GM18498 (cell line): ENCODE data around the gene MYO5B.

Experiments used
- ATAC-seq: cut with Tn5 transposase; IDR thresholded peaks from one replicate; pipeline ENCODE4 v1.9.1; 2021; ENCODE audit warnings: mild to moderate bottlenecking, moderate library complexity; ENCODE audit not compliant: unreplicated experiment

MYO5B gene

GRCh38 chr18:50027996-50028395 lies 167.0 kb downstream of the MYO5B start:
- ATAC-seq = no peak

GRCh38 chr18:50024466-50024865 lies 170.5 kb downstream of the MYO5B start:
- ATAC-seq = no peak

- no peak for ATAC-seq
Measured at GRCh38 chr18:50022985-50023384, 172.0 kb downstream of the MYO5B start.

- ATAC-seq = no peak
Measured at GRCh38 chr18:50014606-50015005, 180.3 kb downstream of the MYO5B start.

DNA sequence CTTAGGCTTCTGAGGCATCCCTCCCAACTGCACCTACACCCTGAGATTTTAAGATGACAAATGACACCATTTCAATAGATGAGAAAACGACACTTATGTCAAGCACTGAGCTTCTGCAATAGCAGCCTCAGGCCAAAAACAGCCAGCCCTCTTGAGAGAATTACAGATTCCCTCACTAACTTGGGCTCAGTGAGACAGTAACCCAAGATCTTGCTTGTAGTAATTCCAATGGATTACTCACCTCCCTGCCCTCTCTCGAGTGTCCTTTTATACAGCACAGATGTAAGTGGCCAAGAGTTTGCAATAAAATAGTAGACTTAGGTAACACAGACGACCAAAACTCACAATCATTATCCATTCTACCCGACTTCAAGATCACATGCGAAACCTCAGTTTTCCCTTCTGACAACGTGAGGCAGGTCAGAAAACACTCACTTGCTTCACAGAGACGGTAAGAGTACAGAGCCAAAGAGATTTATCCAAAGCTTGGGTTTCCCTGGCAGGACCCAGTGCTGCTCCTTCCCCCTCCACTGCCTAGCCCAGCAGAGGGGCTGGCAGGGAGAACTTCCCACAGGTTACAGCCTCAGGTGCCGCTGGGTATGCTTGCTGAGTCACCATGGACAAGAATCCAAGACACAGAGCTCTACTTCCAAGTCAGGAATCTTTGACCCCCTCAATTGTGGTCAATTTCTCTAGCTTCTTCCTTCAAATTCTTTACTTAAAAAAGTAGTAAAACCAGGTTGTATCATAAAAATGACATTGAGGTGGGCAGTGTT lies 181.4 kb downstream of the MYO5B start:
- no peak for ATAC-seq

DNA sequence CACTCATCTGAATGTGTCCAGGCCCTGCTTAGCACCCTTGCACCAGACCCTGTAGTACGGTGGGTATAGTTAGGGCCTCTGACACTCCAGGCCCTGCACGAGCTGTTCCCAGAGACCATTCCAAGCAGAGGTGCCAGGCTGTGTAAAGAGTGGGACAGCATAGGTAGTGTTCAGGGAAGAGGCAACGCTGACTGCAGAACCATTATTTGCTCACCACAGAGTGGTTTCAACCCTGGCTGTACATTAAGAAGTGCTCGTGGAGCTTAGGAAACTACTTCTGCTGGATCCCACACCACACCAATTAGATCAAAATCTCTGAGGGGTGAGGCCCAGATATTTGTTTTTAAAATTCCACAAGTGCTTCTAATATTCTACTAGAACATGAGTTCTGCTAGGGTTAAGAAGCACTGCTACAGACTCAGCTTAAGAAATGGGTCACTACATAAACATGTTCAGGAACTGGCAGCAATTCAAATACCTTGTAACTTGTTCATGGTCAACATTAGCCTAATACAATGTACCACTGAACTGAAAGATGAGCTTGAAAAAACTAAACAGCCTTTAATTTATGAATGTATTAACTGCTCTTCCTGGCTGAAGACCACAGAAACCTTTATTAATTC lies 183.0 kb downstream of the MYO5B start:
- no peak for ATAC-seq

DNA sequence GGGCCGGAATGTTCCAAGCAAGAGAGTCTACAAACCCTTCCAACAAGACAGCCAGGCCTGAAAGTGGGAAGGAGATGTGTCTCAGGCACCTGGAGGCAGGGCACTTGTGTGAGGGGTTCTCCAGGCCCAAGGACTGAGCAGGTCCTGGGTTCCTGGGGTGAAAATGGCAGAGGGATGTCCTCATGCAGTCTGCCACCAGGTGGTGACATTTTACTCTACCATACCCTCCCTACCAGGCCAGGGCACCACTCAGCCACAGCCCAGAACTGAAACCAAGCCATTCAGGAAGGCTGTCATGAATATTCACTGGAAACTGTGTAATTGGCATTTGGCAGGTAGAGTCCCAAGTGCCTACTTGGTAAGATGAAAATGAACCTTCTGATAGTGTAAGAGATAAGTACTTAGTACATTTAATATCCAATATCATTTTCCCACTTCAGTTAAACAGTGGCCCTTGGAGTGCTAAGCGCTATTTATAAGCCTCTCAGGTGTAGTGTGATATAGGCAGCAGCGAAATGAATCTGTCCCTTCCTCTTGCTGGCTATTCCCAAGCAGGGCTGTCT lies 185.1 kb downstream of the MYO5B start:
- ATAC-seq = peak; percentile 93

DNA sequence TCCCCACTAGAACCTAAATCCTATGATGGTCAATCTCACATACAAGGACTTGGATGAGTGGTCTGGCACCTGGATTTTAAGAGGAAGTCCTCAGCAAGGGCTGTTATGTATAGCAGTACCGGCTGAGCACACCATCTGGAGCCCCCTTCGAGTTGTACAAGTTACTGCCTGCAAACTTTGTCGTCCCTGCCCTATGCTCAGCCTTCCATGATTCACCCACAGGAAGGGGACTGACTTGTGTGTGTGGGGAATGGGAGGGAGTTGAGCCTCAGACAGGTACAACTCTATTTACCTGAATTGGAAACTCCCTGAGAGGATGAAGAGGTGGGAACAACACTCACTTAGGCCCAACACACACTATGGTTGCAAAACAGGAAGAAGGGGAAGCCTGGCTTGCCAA lies 186.6 kb downstream of the MYO5B start:
- no peak for ATAC-seq

- no peak for ATAC-seq
Measured at GRCh38 chr18:50006470-50007046, 188.4 kb downstream of the MYO5B start.

DNA sequence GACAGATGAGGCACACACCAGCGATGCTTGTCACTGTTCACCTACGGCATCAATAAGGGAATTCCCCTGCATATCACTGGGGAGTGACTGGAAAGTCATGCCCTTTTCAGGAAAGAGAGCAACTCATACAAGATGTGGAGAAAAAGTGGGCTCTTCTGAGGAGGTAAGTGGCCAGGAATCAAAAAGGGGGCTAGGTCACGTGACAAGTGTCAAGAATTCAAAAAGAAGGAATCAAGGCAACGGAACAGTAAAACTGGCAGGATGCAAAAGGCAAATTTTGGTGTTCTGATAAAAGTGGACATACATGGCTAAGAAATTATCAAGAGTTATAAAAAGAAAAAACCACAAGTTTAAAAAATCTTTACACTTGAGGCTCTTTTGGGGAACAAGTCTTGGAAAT lies 190.9 kb downstream of the MYO5B start:
- no peak for ATAC-seq

- no peak for ATAC-seq
Measured at GRCh38 chr18:50002781-50003180, 192.2 kb downstream of the MYO5B start.

DNA sequence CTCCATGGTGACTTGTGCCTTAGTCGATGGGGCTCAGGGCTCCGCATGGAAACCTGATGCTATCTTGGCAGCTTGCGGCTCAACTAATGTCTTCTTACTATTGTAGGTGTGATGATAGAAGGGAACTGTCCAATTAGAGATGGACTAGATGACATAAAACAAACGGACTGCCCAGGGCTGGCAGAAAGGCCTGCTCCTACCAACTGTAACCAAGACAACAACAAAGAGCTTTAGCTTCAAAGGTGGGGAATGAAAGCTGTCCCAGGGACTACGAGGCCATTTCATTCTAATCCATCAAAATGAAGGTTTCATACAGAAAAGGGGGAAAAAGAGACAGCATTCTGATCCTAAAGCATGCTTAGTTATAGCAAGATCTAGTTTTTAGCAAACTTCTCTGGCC lies 194.7 kb downstream of the MYO5B start:
- no peak for ATAC-seq

DNA sequence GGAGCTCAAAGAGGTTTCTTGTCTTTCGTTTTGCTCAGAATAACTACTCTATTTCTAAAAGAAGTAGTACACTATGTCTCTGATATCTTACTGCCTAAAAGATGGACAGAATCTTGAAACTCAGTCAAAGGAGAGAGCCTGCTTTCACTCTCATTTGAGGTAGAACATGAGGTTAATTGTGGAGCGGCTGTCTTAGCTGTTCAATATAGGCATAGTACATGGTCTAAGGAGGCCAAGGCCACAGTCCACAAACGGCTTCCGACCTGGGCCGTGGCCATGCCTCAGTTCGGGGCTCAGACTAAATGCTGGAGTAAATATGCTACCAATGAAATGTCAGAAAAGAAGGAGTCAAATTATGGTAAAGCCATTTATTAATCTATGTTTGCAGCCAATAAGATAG lies 195.8 kb downstream of the MYO5B start:
- ATAC-seq = no peak

- no peak for ATAC-seq
Measured at GRCh38 chr18:49997558-49997957, 197.4 kb downstream of the MYO5B start.

GRCh38 chr18:49994410-49994809 lies 200.5 kb downstream of the MYO5B start:
- no peak for ATAC-seq

- no peak for ATAC-seq
Measured at GRCh38 chr18:49993299-49993698, 201.6 kb downstream of the MYO5B start.

DNA sequence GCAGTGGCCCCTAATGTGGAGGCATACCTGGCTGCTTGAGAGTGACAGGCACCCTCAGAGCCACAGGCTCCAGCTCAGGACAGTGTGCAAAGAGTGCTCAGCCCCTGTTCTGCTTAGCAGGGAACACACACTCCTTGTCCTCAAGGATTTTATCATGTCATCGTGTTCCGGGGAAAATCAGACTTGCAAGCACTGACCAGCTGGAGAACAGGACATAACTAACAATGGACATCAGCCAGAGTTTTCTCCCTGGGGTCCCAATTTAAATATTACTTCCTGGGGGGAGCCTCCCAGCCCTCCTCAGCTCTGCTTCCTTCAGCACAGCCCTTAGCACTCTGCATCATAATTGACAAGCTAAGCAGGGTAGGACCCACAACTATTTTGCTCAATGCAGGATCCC lies 206.2 kb downstream of the MYO5B start:
- ATAC-seq = no peak

- no peak for ATAC-seq
Measured at GRCh38 chr18:49988101-49988500, 206.8 kb downstream of the MYO5B start.

DNA sequence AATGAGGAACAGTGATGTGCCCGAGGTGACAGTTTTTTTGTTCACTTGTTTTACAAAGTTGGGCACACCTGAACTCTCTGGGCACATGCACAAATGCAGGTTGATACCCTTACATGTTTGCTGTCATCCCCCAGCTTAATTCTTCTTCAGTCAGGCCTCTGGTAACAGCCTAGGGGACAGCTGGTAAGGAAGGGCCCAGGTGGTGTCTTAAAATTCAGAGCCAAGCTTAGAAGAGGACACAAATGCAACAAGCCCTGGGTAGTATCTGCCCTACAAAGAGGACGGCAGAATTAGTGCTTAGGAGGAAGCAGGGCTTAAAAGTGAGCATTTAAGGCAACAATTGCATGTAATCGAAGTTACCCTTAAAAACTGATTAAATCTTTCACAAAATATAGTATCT lies 209.7 kb downstream of the MYO5B start:
- no peak for ATAC-seq

DNA sequence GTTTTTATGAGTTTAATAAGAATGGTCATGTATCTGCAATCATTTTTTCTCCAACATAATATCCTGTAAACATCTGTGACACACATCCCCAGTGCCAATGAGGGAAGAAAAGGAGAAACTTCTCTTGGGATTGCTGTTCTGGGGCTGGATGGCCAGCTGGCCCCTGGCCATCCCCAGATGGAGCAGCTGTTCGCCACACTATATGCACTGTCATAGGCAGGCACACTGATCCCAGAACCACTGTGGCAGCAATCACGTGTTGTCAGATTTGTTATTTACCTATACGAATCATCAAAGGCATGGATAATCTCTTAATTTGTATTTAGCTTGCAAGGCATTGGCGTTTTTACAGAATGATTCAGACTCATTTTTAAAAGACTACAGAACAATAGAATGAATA lies 214.1 kb downstream of the MYO5B start:
- ATAC-seq = no peak

- no peak for ATAC-seq
Measured at GRCh38 chr18:49976795-49977560, 218.0 kb downstream of the MYO5B start.
